HG02840 (cell line): Measurements from ENCODE around the gene AP3D1.
"Not testable (repeated sequence)": the region's sequence is repeated elsewhere in the genome, so short reads cannot be mapped to it uniquely, and the experiment has no call there.

Experiments used
- ATAC-seq: cut with Tn5 transposase; IDR thresholded peaks from one replicate; pipeline ENCODE4 v1.9.1; 2021; ENCODE audit warnings: mild to moderate bottlenecking, moderate library complexity, moderate number of reproducible peaks; ENCODE audit not compliant: unreplicated experiment, low FRiP score

Gene AP3D1

DNA sequence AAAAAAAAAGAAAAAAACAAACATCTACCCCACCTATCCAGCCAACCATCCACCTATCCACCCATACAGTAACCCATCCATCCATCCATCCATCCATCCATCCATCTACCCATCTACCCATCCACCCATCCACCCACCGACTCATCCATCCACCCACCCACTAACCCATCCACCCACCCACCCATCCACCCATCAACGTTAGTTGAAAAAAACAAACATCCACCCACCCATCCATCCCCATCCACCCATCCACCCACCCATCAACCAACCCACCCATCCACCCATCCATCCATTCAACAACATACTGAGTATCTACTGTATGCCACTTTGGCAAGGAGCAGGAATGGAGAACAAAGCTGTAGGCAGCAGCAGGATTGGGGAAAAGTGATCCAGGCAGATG, 6.1 kb upstream of the AP3D1 start:
- no peak for ATAC-seq

DNA sequence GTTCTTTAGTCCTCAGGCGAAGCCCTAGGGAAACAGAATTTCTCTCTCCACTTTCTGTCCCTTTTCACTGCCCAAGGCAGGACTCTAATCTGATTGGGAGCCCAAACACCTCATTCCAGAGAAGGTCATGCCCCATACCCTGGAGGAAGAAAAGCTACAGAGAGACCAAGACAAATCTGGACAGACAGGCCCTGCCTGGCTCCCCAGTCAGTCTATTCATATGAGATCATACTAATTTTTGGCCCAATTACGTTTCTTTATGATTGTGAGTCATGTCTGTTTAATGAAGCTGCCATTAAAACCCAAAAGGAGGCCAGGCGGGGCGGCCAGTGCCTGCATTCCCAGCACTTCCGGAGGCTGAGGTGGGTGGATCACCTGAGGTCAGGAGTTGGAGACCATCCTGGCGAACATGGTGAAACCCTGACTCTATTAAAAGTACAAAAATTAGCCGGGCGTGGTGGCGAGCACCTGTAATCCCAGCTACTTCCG, 3.3 kb upstream of the AP3D1 start:
- no peak for ATAC-seq

DNA sequence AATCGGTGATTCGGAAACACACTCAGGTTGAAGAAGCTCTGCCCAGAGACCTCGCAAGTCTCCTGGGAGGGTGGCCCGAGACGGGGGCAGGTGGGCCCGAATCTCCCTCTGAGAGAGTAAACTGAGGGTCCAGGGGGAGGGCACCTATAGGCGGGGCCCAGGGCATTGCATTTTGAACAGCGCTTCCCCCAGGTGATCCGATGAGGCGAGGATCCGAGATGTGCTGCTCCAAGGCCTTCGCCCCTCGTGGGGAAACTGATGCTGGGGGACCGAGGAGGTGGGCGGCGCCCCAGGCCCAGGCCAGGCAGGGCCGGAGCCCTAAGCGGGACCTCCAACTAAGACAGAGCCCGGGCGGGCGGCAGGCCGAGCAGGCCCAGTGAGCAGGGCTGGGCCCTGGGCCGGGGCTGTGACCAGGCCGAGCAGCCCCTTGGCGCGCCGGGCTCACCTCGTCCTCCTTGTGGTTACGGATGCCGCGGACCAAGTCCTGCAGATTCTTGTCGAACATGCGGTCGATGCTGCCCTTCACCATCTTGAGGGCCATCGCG, 500 bp downstream of the AP3D1 start:
- ATAC-seq = peak; percentile 33

DNA sequence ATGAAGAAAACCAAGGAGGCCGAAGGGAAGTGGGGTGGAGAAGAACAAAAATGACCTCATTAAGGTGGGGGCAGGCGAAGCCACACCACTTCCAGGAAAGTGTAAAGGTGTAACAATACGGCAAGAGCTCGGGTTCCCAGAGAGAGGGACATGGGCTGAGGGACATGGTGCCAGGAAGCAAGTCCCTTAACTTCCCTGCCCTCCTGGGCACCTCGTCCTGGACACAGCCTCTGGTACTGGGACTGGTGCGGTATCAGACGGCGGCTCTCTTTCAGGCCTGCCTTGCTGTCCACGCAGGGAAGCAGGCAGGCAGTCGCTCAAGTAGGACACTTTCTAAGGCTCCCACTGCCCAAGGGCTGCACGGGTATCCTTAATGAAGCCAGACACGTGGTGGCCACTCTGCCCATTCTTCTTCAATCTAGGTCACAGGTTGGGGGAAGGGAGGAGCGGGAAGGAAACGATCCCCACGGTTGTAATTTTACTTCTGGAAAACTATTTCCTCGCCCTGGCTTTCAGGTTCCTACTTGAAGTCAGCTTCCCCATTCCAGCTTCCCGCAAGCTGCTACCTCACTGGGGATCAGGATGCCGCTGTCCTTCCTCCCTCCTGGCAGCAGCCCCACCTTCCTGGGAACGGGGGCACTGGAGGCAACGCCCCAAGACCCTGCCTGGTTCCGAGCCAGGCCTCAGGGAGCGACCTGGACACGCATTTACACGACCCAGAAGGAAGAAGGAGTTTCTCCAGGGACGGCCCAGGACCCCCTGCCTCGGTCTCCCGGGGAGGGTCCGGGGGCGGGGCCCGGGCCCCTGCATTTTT, 1.2 kb downstream of the AP3D1 start:
- no peak for ATAC-seq

DNA sequence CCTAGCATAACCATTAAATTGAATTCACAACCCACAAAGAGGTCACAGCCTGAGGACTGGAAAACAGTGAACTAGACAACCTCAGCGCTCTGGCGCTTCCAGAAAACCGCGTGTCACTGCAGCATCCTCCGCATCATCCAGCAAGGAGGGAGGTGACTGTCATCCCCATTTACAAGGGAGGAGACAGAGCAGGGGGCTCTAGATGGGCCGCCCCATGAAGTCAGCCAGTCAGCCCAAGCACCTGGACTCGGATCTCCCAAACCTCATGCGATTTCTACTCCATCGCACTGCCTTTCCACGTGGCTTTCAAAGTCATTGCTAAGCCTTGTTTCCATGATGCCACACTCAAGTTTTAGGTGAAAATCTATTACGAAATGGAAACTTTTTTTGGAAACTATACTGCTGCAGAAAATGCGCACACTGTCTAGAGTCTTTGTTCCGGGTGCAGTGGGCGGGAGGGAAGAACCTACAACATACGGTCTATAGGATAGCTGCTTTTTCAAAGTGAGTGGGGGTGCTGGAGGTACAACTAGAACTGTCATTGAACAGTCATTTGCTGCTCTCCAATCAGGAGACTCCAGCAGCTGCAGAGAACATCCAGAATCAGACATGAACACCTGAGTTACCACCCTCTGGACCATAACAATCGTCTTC, 2.8 kb downstream of the AP3D1 start:
- ATAC-seq = no peak

DNA sequence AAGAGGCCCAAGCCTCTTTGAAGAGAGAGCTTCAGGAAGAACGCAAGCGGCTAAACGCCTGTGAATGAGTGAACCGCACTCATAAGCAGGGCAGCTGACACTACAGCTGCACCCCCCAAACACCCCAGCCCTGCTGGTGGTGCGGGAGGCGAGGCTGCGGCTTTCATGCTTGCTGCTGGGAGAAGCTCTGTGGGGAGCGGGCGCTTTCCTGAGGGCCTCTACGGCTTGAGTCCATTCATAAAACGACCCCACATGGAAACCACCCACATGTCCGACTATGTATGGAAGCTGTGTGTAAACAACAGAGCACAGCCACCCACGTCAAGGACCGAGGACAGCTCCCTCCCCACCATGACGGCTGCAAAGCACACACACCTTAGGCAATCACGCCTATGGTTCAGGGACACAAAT, 5.5 kb downstream of the AP3D1 start:
- ATAC-seq = no peak

DNA sequence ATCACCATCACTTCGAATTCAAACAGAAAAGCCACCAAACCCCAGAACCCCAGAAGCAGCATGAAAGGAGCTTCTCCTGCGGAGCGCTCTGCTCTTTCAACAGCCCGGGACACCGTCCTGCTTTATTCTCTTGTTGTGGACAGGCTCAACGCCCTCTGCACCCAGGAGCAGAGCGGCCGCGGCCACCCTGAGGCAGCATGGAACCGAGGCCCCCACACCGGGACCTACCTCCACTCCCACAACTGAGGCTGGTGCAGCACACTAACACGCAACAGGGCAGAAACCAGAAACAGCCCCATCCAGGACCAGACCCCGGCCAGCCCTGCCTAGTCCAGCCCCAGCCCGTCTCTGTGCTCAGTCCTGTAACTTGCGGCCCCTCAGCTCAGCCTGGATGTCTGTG, 7.2 kb downstream of the AP3D1 start:
- no peak for ATAC-seq

DNA sequence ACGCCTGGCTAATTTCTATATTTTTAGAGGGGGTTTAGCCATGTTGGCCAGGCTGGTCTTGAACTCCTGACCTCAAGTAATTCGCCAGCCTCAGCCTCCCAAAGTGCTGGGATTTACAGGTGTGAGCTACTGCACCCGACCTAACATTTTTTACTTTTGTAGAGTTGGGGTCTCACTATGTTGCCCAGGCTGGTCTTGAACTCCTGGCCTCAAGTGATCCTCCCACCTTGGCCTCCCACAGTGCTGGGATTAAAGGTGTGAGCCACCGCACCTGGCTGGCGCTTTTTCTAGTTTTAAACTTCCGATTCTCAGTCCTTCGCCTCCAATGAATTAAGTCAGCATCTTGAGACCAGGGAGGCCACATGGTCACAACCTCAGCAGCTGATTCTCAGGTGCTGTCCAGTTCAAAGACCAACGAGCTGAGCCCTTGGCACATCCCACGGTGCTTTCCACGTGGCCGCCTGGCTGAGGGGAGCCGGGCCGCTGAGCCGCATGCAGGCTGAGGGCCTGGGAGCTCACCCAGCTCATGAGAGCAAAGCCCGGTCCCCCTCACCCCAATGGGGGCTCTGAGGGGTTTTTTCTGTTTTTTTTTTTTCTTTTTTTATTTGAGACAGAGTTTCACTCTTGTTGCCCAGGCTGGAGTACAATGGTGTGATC, 9.1 kb downstream of the AP3D1 start:
- no peak for ATAC-seq

DNA sequence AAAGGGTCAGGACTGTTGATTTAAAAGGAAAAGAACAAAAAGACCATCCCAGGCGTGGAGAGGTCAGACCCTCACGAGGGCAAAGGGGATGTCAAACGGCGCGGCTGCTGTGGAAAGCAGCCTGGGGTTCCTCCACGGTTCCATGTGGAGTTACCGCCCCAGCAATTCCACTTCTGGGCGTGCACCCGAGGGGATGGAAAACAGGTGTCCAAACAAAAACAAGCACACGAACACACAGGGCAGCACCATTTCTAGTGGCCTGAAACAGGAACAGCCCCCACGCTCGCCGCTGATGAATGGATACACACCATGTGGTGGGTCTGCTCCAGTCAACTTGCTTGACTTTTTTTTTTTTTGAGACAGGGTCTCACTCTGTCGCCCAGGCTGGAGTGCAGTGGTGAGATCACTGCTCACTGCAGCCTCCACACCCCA, 11.2 kb downstream of the AP3D1 start:
- no peak for ATAC-seq

DNA sequence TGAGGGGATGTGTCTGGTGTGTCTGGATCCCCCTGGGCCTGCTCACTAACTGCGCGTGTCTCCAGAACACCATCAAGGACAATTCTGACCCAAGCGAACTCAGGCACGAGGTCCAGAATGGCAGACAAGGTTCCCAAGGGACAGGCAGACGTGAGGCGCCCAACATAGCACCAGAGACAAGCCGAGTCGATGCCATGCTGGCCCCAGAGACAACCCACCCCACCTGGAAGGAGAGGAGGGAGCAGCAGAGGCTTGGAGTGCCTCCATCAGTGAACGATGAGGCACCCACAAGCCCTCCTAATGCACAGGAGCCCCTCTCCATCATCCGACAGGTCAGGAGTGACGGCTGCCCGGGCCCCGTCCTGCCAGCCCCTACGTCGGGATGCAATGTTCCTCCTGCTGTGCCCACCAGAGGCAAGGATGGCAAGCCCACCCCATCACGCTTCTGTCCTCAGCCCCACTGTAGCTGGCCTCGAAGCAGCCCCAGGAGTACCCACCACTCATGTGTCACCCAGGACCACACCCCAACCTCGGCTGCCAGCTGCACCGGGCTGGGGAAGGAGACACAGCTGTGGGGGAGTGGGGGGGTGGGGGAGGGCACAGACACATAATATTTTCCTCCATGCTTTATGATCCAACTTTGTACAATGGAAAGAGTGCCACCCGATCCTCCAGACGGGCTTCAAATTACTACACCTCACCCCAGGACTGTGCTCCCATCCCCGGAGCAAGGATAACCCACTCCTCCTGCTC, 11.8 kb downstream of the AP3D1 start:
- ATAC-seq = no peak

DNA sequence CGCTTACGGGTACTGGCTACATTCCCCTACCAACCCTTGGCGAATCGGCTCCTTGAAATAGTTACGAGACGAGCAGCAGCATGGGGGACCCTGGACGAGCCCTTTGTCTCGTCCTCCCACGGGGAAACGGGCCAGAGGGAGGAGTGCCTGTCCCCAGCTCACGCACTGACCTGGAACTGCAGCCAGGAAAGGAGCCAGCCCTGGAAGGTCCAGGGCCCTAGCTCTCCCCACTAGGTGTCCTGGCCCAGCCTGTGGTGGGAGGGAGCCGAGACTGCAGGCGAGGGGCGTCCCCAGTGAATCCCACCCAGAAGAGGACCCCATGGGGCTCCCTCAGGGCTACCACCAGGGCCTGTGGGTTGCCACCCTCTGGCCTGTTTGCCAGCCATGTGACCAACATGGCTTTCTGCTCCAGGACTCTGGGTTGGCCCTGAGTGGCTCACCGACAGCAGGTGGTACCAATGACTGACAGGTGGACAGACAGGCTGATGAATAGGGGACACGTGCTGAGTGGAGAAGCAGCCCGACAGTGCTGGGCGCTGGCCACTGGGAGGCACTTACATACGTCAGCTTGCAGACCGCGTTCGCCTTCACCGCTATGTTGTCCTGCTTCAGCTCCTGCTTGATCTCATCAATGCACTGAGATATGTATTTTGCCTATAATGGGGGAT, 13.2 kb downstream of the AP3D1 start:
- ATAC-seq = no peak

DNA sequence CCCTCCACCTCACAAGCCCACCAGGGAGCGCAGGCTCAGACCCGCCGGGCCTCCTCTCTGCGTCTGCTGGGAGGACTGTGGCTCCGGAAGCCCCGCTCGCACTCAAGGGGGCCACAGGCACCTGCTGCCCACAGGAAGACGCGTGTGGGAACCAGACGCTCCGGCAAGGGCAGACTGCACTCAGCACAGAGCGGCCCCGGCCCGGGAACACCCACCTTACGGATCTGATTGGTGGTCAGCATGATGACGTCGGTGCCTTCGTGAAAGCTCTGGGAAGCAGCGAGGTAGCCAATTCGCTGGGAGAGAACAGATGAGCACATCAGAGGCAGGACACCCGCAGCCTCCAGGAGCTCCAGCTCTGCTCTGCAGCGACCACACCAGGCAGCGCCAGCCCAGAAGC, 14.6 kb downstream of the AP3D1 start:
- ATAC-seq = no peak

DNA sequence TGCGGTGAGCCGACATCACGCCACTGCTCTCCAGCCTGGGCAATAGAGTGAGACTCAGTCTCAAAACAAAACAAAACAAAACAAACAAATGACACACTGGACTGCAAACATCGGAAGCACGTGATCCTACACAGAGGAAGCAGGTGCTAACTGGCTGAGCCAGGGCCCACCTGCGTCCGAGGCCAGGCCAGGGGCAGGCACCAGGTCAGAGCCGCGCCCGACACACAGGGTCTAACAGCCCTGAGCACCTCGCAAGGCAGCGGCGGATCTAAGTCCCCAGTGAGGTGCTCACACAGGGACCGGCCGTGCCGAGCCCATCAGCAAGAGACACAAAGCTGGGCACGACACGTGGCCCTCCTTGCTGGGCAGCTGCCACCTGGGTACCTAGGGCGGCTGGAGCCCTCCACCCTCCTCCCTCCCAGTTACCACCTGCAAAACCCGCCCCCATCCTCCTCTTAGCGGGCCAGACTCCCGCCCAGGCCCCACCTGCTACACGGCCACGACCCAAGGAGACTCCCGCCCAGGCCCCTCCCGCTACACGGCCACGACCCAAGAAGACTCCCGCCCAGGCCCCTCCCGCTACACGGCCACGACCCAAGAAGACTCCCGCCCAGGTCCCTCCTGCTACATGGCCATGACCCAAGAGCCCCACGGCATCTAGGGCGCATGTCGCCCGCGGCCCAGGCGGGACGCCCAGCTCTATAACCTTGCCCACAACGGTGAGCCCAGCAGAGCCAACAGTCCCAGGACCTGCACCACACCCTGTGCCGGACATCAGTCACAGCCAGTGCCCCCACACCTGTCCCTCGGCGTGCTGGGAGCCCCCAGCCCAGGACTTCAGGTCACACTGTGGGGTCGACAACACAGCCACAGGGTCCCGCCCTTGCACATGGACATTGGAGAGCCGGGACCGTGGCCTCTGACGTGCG, 15.6 kb downstream of the AP3D1 start:
- no peak for ATAC-seq

DNA sequence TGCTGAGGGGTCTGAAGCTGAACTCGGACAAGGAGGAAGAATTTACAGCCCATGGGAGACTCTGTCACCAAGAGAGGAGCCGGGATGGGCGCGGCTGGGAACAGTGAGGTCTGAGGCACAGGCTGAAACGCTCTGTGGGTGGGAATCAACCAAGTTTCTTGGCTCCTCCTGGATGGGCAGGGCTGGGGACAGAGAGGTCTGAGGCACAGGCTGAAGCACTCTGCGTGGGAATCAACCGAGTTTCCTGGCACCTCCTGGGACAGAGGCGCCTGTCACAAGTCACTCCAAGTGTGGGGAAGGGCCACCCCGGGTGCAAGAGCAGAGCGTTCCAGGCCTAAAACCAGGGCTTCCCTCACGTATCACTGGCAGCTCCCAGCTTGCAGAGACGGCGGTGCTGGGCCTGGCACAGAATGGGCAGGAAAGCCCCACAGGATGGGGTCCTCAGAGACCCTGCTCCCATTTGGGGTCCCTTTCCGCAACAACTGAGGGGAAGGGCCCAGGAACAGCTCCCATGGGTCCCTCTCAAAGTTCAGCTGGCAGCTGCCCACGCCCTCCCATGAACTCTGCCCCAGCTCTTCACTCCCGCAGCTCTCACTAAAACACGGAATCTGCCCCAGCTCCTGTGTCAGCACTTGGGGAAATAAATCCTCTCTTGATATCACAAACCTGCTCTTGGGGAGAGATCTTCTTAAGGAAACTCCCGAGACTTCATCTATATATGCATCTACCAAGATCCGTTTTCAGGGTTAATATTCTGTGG, 18.5 kb downstream of the AP3D1 start:
- no peak for ATAC-seq

DNA sequence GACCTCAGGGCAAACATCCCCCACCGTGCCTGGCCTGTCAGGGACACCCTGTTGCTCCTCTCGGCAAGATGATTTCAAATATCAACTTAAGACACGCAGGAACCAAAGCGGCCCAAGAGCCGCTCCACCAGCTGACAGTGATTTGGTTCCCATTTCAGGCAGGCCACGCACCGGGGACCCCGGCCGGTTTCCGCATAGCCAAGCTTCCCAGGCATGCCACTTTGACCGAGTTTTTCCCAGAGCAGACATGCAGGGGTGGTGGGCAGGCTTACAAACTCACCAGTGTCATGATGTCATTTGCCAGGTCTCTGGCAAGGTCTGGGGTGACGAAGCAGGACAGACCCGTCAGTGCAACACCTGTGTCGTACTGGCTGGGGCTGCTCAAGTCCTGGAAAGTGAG, 19.2 kb downstream of the AP3D1 start:
- ATAC-seq = no peak

DNA sequence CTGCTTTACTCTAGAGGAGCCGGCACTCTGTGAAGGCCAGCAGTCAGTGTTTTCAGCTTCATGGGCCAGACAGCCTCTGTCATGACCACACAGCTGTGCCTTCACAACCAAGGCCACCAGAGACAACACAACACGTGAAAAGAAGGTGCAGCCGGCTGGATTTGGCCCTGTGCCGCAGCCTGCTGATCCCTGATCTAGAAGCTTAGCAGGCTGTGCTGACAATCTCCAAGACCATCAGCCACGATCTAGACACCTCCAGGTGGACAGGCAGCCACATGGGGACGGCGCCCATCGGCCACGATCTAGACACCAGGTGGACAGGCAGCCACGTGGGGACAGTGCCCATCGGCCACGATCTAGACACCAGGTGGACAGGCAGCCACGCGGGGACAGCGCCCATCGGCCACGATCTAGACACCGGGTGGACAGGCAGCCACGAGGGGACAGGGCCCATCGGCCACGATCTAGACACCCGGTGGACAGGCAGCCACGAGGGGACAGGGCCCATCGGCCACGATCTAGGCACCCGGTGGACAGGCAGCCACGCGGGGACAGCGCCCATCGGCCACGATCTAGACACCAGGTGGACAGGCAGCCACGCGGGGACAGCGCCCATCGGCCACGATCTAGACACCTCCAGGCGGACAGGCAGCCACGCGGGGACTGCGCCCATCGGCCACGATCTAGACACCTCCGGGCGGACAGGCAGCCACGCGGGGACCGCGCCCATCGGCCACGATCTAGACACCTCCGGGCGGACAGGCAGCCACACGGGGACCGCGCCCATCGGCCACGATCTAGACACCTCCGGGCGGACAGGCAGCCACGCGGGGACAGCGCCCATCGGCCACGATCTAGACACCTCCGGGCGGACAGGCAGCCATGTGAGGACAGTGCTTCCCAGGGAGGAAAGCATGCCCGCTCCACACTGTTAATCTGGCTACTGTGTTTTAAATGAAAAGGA, 20.1 kb downstream of the AP3D1 start:
- ATAC-seq = not testable (repeated sequence)
